ENCODE data around the gene HPCAL1. TPM values are rescaled to one million over a fixed set of nuclear protein-coding genes. Genes with fewer than 3 reads are reported as not detected.

Gene HPCAL1
- polyA plus RNA-seq, 3 donors = 82.1 to 99.5 (median 98.0) TPM

GRCh38 chr2:10428355-10428754, 125.7 kb downstream of the HPCAL1 start:
- Histone ChIP-seq H4K20me1 (ENCODE audit: insufficient read depth, low read length) (peaks cover 5% of the 10 kb centered on the region), H3K27ac (ENCODE audit: low read depth in 1 of 2, low read length in 2 of 2) (no peak overlapping the region), H3K9me3 (replicated peaks in 1 of 2; ENCODE audit: control insufficient read depth in 1 of 2, insufficient read depth in 1 of 2, low read length in 2 of 2) (no peaks in the 10 kb centered on the region), H3K27me3 (ENCODE audit: control insufficient read depth in 2 of 2, insufficient read depth in 2 of 2, low read length in 2 of 2) (peaks cover 0 to 6% of the 10 kb centered on the region in 2 donors), H3K4me3 (replicated peaks in 1 of 3; ENCODE audit: low read depth in 2 of 3, low read length in 3 of 3) (no peak overlapping the region), H3K4me1 (ENCODE audit: control insufficient read depth in 1 of 2, insufficient read depth in 2 of 2, low read length in 2 of 2) (peaks cover 10 to 12% of the 10 kb centered on the region in 2 donors), H3K9ac (ENCODE audit: insufficient read depth, low read length, poor library complexity, severe bottlenecking) (no peak overlapping the region), H2AFZ (ENCODE audit: insufficient read depth, low read depth, low read length, poor library complexity, severe bottlenecking) (no peak overlapping the region), H3K79me2 (ENCODE audit: insufficient read depth, low read length) (no peaks in the 10 kb centered on the region), H3K36me3 (replicated peaks in 1 of 2; ENCODE audit: control insufficient read depth in 1 of 2, insufficient read depth in 2 of 2, low read length in 2 of 2) (peaks cover 42 to 51% of the 10 kb centered on the region in 2 donors), H3K4me2 (replicated peaks; ENCODE audit: extremely low read depth, low read length, poor library complexity, severe bottlenecking) (no peak overlapping the region)
- peaks cover 35 to 49% of the 10 kb centered on the region in 2 donors for H3K36me3 Mint-ChIP-seq
- H3K4me3 Mint-ChIP-seq = no peak overlapping the region
- H3K27me3 Mint-ChIP-seq (ENCODE audit: low read depth in 3 of 3) = peaks cover 4 to 15% (median 5%) of the 10 kb centered on the region in 3 donors
- H3K9me3 Mint-ChIP-seq = peaks cover 0 to 2% (median 0%) of the 10 kb centered on the region in 7 donors
- peaks cover 13% of the 10 kb centered on the region for H3K4me1 Mint-ChIP-seq
- intact Hi-C loops (cut with micrococcal nuclease) = no loop called here
- DNase-seq = no peak
- H3K27ac Mint-ChIP-seq = no peak overlapping the region
- no CpG with 5 or more reads among the region's 8 CpGs for WGBS (ENCODE audit: insufficient coverage)
- no peak for TF ChIP-seq CTCF (IDR thresholded peaks at IDR 0.05)

GRCh38 chr2:10428924-10429323, 126.2 kb downstream of the HPCAL1 start:
- no peaks in the 10 kb centered on the region for H3K9me3 ChIP-seq (replicated peaks in 1 of 2; ENCODE audit: control insufficient read depth in 1 of 2, insufficient read depth in 1 of 2, low read length in 2 of 2)
- H2AFZ ChIP-seq (ENCODE audit: insufficient read depth, low read depth, low read length, poor library complexity, severe bottlenecking) = no peak overlapping the region
- peaks cover 0 to 2% (median 0%) of the 10 kb centered on the region in 7 donors for H3K9me3 Mint-ChIP-seq
- WGBS (ENCODE audit: insufficient coverage) = 100% methylated on average over 3 of the region's 3 CpGs
- intact Hi-C loops (cut with micrococcal nuclease) = no loop called here
- H3K4me2 ChIP-seq (replicated peaks; ENCODE audit: extremely low read depth, low read length, poor library complexity, severe bottlenecking) = no peak overlapping the region
- no peak for DNase-seq
- peaks cover 5% of the 10 kb centered on the region for H4K20me1 ChIP-seq (ENCODE audit: insufficient read depth, low read length)
- no peak overlapping the region for H3K4me3 Mint-ChIP-seq
- H3K4me1 ChIP-seq (ENCODE audit: control insufficient read depth in 1 of 2, insufficient read depth in 2 of 2, low read length in 2 of 2) = peaks cover 10 to 12% of the 10 kb centered on the region in 2 donors
- H3K9ac ChIP-seq (ENCODE audit: insufficient read depth, low read length, poor library complexity, severe bottlenecking) = no peak overlapping the region
- no peak overlapping the region for H3K27ac Mint-ChIP-seq
- peaks cover 15% of the 10 kb centered on the region for H3K4me1 Mint-ChIP-seq
- peaks cover 5 to 16% (median 8%) of the 10 kb centered on the region in 3 donors for H3K27me3 Mint-ChIP-seq (ENCODE audit: low read depth in 3 of 3)
- peaks cover 35 to 44% of the 10 kb centered on the region in 2 donors for H3K36me3 Mint-ChIP-seq
- H3K36me3 ChIP-seq (replicated peaks in 1 of 2; ENCODE audit: control insufficient read depth in 1 of 2, insufficient read depth in 2 of 2, low read length in 2 of 2) = peaks cover 40 to 46% of the 10 kb centered on the region in 2 donors
- H3K27me3 ChIP-seq (ENCODE audit: control insufficient read depth in 2 of 2, insufficient read depth in 2 of 2, low read length in 2 of 2) = peaks cover 0 to 6% of the 10 kb centered on the region in 2 donors
- H3K27ac ChIP-seq (ENCODE audit: low read depth in 1 of 2, low read length in 2 of 2) = no peak overlapping the region
- no peak for TF ChIP-seq CTCF (IDR thresholded peaks at IDR 0.05)
- no peak overlapping the region for H3K4me3 ChIP-seq (replicated peaks in 1 of 3; ENCODE audit: low read depth in 2 of 3, low read length in 3 of 3)
- H3K79me2 ChIP-seq (ENCODE audit: insufficient read depth, low read length) = no peaks in the 10 kb centered on the region
